H1 (cell line): ENCODE results near the gene PKN3. TPM values are rescaled to one million over a fixed set of nuclear protein-coding genes. Genes with fewer than 3 reads are reported as not detected.

Experiments
- ASH2L ChIP-seq: fragments of 200-600, 300-600 bp; sonication (generic); IDR thresholded peaks from one replicate; pipeline ENCODE4 v1.7.1; 2017; ENCODE audit warnings: low read length
- CREB1 ChIP-seq: IDR thresholded peaks from 2 replicates; pipeline ENCODE4 v1.6.1; 2012; ENCODE audit warnings: inconsistent platforms
- EGR1 ChIP-seq: IDR thresholded peaks from 2 replicates; pipeline ENCODE4 v1.6.1; 2011; ENCODE audit warnings: low read depth, low read length, borderline replicate concordance
- HDAC2 ChIP-seq, 2 experiments: fragments of 300-600 bp in 1 of 2; sonication (generic) in 1 of 2; IDR thresholded peaks; 2 replicates each; pipeline ENCODE4 v1.6.1; 2011 to 2012; ENCODE audit warnings: low read depth in 2 of 2, low read length in 2 of 2, mild to moderate bottlenecking in 2 of 2, moderate library complexity in 2 of 2, borderline replicate concordance in 1 of 2, inconsistent platforms in 1 of 2
- JUN ChIP-seq: IDR thresholded peaks from 2 replicates; pipeline ENCODE4 v1.6.1; 2011; ENCODE audit warnings: low read depth, mild to moderate bottlenecking, improper control_type of control experiment, low read length
- JUND ChIP-seq: IDR thresholded peaks from 2 replicates; pipeline ENCODE4 v1.6.1; 2011; ENCODE audit warnings: mild to moderate bottlenecking, improper control_type of control experiment, low read length
- RAD21 ChIP-seq, 2 experiments: IDR thresholded peaks in 1 of 2; conservative IDR thresholded peaks in 1 of 2; 2 replicates each; pipeline ENCODE4 v1.6.1; 2011; ENCODE audit warnings: low read depth in 2 of 2, low read length in 2 of 2, improper control_type of control experiment in 1 of 2, inconsistent platforms in 1 of 2, mild to moderate bottlenecking in 1 of 2, moderate library complexity in 1 of 2
- SP1 ChIP-seq: IDR thresholded peaks from 2 replicates; pipeline ENCODE4 v1.6.1; 2011; ENCODE audit warnings: low read depth, low read length
- SP4 ChIP-seq: IDR thresholded peaks from 2 replicates; pipeline ENCODE4 v1.6.1; 2012; ENCODE audit warnings: low read length, inconsistent platforms
- TAF1 ChIP-seq: IDR thresholded peaks from 2 replicates; pipeline ENCODE4 v1.6.1; 2011; ENCODE audit warnings: mild to moderate bottlenecking, low read depth, low read length
- USF2 ChIP-seq: IDR thresholded peaks from 2 replicates; pipeline ENCODE4 v1.6.1; 2011; ENCODE audit warnings: low read length, improper control_type of control experiment
- polyA plus RNA-seq, 7 experiments: library from polyadenylated mRNA; depleted of rRNA in 3 of 7; stranded (reverse) in 5 of 7; unstranded in 2 of 7; fragments of >200 nt in 5 of 7; fragments of 200-250 nt in 2 of 7; gene quantifications; 1 replicate in 5 of 7; 2 replicates in 1 of 7; 4 replicates in 1 of 7; pipeline versions ENCODE4 v1.2.1 to v1.2.3, GENCODE V29; 2011 to 2013; ENCODE audit warnings: missing spikeins in 2 of 7, mixed read lengths in 2 of 7
- total RNA-seq: library from RNA; stranded (reverse); fragmentation: NEBNext Ultra II Directional; extraction: Animal tissue kit (Norgen Biotek cat#: 25700); gene quantifications from 2 replicates; pipeline ENCODE4 v1.2.1, GENCODE V29; 2021
- TF ChIP-seq, protein P1 (sequence below): IDR thresholded peaks from 2 replicates; pipeline ENCODE4 v1.6.1; 2011; ENCODE audit warnings: low read depth, mild to moderate bottlenecking, low read length; ENCODE audit not compliant: insufficient read depth

The PKN3 gene
- total and polyA plus RNA-seq, 2 of the 8 experiments (the other 6 are each of a cell fraction or from before 2014, with no cell fraction given) = 15.7 to 16.3 TPM

- TF ChIP-seq, protein P1, sequence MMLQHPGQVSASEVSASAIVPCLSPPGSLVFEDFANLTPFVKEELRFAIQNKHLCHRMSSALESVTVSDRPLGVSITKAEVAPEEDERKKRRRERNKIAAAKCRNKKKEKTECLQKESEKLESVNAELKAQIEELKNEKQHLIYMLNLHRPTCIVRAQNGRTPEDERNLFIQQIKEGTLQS = no peak
- TF ChIP-seq SP4 (peak; percentile 44; the same call in 1 of the 2 replicates), JUND (peak; percentile 38; the same call in 1 of the 2 replicates), USF2 (no peak), RAD21 (IDR thresholded peaks at IDR 0.05 in 1 of 2, conservative IDR thresholded peaks at IDR 0.05 in 1 of 2; ENCODE audit: low read depth in 2 of 2, low read length in 2 of 2) (peak; percentile 86 to 88), JUN (no peak), ASH2L (no peak), TAF1 (0 out of 2 replicates have a peak, but pooled peaks have one; percentile 45), EGR1 (0 out of 2 replicates have a peak, but pooled peaks have one; percentile 12), CREB1 (no peak), HDAC2 (IDR thresholded peaks at IDR 0.05; ENCODE audit: borderline replicate concordance in 1 of 2, low read depth in 2 of 2, low read length in 2 of 2) (0 out of 4 replicates have a peak, but pooled peaks of 1 of the 2 experiments have one; percentile 74), SP1 (0 out of 2 replicates have a peak, but pooled peaks have one; percentile 28)
Observed at GRCh38 chr9:128733256-128733655, 31.0 kb downstream of the PKN3 start (continued).
